NCI-H510A treated with DMSO at 0.1 percent for 48 hours (cell line): ENCODE results near the gene C4orf46.
"Not testable (repeated sequence)": the region's sequence is repeated elsewhere in the genome, so short reads cannot be mapped to it uniquely, and the experiment has no call there.

ENCODE experiments used
- DNase-seq: peaks from one replicate; lab custom pipeline; 2025; lab: John Stamatoyannopoulos, UW

The C4orf46 gene

GRCh38 chr4:158671665-158671914, at the start of gene C4orf46:
Gene C4orf46, minus strand, starts transcription at chr4:158671887. Its CDS starts 86 bp downstream, at chr4:158671801.
- DNase-seq: no peak

DNA sequence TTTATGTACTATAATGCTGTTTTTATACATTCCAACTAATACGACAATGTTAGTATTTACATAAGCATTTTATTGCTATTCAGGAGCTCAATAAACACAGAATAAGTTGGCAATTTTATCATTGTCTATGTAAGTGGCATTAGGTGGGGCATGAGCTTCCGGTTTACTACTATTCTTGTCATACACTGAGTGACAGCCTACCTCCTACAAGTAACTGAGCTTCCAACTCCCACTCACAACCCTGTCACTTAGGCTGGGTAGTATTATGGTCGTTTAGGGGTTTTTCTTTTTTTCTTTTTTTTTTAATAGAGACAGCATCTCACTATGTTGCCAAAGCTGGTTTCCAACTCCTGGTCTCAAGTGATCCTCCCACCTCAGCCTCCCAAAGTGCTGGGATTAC, 44.1 kb upstream of the C4orf46 start:
- DNase-seq: no peak

DNA sequence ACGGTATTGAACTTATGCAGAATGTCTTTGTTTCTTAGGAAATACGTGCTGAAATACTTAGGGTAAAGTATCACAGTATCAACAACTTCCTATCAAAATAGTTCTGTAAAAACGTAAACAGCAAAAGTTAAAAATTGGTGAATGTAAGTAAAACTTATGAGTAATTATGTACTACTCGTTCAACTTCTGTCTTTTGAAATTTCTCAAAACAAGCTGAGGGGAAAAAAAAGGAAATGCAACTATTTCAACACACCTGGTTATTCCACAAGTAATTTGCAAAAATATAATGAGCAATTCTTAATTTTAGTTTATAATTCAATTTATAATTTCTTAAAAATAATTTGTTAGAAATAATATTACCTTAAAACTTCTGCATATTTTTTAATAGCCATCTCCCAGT, 43.2 kb upstream of the C4orf46 start:
- no peak for DNase-seq

- DNase-seq: not testable (repeated sequence)
These were observed 40.9 kb upstream of the C4orf46 start for GRCh38 chr4:158712622-158713021.

- DNase-seq: no peak
These were observed 39.1 kb upstream of the C4orf46 start for GRCh38 chr4:158710814-158711213.

- no peak for DNase-seq
These were observed 32.6 kb upstream of the C4orf46 start for GRCh38 chr4:158704274-158704673.

DNA sequence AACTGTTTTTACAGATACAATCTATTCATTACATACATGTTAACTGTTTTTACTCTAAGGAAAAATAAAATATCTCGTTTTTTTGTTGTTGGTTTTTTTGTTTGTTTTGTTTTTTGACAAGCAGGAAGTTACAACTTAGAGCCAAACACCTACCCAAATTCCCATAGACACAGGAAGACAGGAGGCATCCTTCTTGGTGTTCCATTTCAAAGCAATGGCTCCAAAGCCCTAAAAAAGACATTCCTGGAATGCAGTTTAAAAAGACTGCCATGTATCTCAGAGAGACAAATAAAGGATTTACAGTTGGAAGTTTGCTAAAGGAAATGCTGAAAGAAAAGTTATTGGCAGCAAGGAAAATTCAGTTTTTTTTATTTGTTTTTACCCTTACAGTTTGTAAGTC, 17.1 kb upstream of the C4orf46 start:
- DNase-seq: no peak

- DNase-seq: no peak
These were observed 10.4 kb upstream of the C4orf46 start for GRCh38 chr4:158682066-158682465.

DNA sequence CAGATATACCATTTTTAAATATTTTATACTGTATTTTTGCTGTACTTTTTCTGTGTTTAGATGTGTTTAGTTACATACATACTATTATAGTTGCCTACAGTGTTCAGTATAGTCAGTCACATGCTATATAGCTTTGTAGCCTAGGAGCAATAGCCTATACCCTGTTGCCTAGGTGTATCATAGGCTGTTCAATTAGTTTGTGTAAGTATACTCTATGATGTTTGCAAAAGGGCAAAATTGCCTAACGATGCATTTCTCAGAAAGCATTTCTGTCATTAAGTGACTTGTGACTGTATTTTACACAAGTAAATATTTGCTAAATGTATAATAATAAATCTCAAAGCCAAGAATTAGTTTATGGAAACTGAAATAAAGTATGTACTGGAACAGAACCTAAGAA, 9.9 kb upstream of the C4orf46 start:
- no peak for DNase-seq

DNA sequence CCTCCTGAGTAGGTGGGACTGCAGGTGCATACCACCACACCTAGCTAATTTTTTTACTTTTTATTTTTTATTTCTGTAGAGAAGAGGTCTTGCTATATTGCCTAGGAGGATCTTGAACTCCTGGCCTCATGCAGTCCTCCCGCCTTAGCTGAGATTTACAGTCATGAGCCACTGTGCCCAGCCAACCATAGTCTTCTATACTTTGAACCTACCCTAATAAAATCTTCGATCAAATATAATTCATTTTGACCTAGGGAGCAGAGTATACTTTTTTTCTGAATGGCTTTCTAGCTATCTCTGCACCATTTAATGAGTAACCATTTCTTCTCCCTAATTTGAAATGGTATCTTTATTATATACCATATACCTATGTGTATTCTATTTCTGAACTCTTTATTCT, 7.1 kb upstream of the C4orf46 start:
- DNase-seq: no peak

DNA sequence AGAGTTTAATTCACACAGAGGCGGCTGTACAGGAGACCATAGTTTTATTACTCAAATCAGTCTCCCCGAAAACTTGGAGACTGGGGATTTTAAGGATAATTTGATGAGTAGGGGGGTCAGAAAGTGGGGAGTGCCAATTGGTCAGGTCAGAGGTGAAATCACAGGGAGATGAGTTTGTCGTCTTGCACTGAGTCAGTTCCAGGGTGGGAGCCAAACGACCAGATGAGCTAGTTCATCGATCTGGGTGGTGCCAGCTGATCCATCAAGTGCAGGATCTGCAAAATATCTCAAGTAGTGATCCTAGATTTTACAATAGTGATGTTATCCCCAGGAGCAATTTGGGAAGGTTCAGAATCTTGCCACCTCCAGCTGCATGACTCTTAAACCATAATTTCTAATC, 4.4 kb upstream of the C4orf46 start:
- no peak for DNase-seq

- no peak for DNase-seq
These were observed 1.9 kb upstream of the C4orf46 start for GRCh38 chr4:158673633-158674032.

DNA sequence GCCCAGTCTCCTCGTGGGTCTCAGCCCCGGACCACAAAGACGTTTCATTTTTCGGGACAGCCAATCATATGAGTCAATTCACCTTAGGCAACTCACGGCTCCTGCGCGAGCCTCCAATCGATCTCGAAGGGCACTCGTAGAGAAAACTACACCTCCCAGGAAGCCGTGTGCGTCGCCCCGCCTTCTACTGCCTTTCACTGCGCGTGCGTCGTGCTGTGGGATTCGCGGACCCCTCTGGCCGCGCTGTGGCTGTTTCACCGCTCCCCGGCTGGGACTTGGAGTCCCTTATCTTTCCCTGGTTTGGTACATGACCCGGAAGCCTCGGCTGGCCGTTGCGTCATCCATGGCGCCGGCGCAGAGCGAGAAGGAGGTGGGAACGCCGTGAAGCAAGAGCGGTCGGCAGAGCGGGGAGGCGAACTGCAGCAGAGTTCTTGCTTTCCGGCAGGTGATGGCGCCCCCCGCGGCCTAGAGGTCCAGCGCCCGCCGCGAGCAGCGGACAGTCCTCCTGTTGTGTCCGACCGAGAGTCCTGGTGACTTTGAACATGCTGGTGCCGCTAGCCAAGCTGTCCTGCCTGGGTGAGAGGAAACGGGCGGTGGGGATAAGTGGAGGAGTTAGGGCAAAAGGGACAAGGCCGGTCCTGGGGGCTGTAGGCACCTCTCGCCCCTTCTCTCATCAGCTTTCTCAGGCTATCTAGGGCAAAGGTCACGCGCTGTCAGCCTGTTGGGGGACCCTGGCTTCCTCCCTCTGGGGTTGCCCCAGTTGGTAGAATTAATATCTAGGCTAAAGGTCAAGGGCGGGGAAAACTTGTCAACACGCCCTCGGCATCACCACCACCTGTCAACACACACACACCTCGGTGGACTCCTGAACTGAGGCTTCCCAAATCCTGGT, 474 bp upstream of the C4orf46 start, which contains the start of gene ETFDH:
ETFDH (plus strand) TSS at position 382 of the 892 bp plus-strand sequence; CDS start at position 543, 161 bp downstream.
- DNase-seq: peak; percentile 97

DNA sequence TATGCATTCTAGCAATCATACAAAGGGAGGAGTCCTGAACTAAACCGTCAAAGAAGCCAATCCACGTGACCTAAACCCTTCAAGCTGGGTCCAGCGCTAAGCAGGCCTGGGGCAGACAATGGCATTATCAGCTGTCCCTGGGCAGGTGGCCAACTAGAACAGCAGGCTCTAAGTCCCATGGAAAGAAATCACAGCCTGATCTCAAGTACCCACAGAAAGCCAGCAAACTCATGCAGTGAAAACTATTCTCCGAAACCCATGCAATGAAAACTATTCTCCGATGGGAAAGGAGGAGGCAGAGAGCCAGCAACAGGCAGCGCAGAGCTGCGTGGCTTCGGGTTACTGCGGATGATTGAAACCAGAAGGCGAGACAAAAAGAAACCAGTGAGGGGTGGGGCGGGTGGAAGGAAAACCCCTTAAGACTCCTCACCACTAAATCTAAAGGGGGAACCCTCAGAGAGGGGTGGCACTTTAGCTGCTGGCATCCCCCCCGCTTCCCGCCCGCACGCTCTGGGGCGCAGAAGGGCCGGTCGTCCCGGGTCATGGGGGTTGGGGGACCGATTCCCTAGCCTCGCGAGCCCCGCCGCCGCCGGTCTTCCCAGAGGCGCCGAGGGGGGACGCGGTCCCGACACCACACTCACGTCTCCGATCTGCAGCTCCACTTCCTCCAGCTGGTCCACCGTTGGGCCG, 567 bp downstream of the C4orf46 start:
- DNase-seq: peak; percentile 47

GRCh38 chr4:158669310-158669709, 2.4 kb downstream of the C4orf46 start:
- no peak for DNase-seq

GRCh38 chr4:158667651-158668198, 4.0 kb downstream of the C4orf46 start:
- peak; percentile 29 for DNase-seq

DNA sequence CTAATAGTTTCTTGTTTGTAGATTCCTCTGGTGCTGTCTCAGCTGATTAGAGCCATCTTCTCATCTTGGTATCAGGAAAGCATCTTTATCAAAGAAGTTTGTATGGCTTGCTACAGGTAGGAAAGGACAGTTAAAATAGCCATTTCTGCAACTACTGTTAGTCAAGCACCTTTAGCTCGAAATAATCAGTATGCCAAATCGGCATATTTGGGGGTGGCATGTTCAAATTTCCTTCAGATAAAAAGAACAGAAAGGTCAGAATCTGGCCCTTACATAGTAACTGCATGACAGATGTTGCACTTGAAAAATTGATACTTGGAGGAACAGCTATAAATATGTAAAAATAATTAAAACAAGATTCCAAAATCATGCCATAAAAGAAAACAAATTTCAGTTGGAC, 4.8 kb downstream of the C4orf46 start:
- no peak for DNase-seq

- no peak for DNase-seq
These were observed 6.9 kb downstream of the C4orf46 start for GRCh38 chr4:158664806-158665205.

- DNase-seq: not testable (repeated sequence)
These were observed 7.7 kb downstream of the C4orf46 start for GRCh38 chr4:158663707-158664625.

DNA sequence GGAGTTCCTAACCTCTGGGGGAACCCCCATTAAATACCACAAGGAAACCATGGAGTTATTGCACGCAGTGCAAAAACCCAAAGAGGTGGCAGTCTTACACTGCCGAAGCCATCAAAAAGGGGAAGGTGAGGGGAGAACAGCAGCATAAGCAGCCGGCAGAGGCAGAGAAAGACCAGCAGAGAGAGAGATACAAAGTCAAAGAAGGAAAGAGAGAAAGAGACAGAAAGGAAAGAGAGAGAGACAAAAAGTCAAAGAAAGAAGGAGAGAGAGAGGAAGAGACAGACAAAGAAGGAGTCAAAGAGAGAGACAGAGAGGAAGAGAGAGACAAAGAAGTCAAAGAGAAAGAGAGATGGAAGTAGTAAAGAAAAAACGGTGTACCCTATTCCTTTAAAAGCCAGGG, 8.4 kb downstream of the C4orf46 start:
- not testable (repeated sequence) for DNase-seq

- DNase-seq: no peak
These were observed 14.4 kb downstream of the C4orf46 start for GRCh38 chr4:158657291-158657690.

GRCh38 chr4:158656439-158656838, 15.2 kb downstream of the C4orf46 start:
- DNase-seq: no peak
